A549 (cell line): ENCODE data around the gene ARHGAP35. TPM values are rescaled to one million over a fixed set of nuclear protein-coding genes. Genes with fewer than 3 reads are reported as not detected.

Experiments
- ATAC-seq, 2 experiments: fragments of 200-7000 bp in 1 of 2; fragments of >200 bp in 1 of 2; cut with Nextera tagmentation in 1 of 2; cut with Tn5 transposase in 1 of 2; 3 replicates each; pipeline versions ENCODE4 v1.8.0 to v1.9.1; 2018 to 2020; ENCODE audit warnings: mild to moderate bottlenecking in 1 of 2, moderate library complexity in 1 of 2
- CTCF ChIA-PET: fragments of 300-600 bp; sonication (Branson Sonifier 250); formaldehyde crosslinking; extraction: SDS; loops from one replicate; lab custom pipeline; 2021; ENCODE audit warnings: antibody characterized with exemption, inconsistent platforms; lab: Yijun Ruan, JAX
- POLR2A ChIA-PET: fragments of 350-600 bp; formaldehyde crosslinking; extraction: SDS; loops from one replicate; lab custom pipeline; 2021; ENCODE audit warnings: antibody characterized with exemption, inconsistent platforms; lab: Yijun Ruan, JAX
- DNase-seq, 2 experiments: peaks; one replicate each; pipeline versions ENCODE4 v3.0.0 to v3.0.0-alpha.2; 2011 to 2016; ENCODE audit warnings: low read depth in 1 of 2, low spot score in 1 of 2
- FAIRE-seq: peaks from 2 replicates; lab custom pipeline; 2011; peaks lifted over from hg19 to GRCh38; lab: Jason Lieb, UNC
- H3K27ac ChIP-seq, 2 experiments: fragments of >200 bp; sonication (Bioruptor Twin); formaldehyde crosslinking; 3 replicates each; pipeline ENCODE4 v1.5.1; 2016 to 2017
- H3K4me1 ChIP-seq: fragments of >200 bp; sonication (Bioruptor Twin); formaldehyde crosslinking; 3 replicates; pipeline ENCODE4 v1.6.1; 2016
- H3K4me2 ChIP-seq: fragments of >200 bp; sonication (Bioruptor Twin); formaldehyde crosslinking; 3 replicates; pipeline ENCODE4 v1.6.1; 2016
- H3K4me3 ChIP-seq: fragments of >200 bp; sonication (Bioruptor Twin); formaldehyde crosslinking; 3 replicates; pipeline ENCODE4 v1.5.1; 2016
- H3K9me3 ChIP-seq: fragments of >200 bp; sonication (Bioruptor Twin); formaldehyde crosslinking; 3 replicates; pipeline ENCODE4 v1.6.1; 2016
- CBX2 ChIP-seq: fragments of 200-600 bp; sonication (generic); IDR thresholded peaks from 2 replicates; pipeline ENCODE4 v1.6.1; 2016; ENCODE audit warnings: low read depth, mild to moderate bottlenecking, borderline replicate concordance
- CEBPB ChIP-seq, 2 experiments: fragments of >200 bp in 1 of 2; sonication (Bioruptor Twin) in 1 of 2; formaldehyde crosslinking in 1 of 2; IDR thresholded peaks; 2 replicates each; pipeline ENCODE4 v1.6.1; 2012 to 2016
- CHD4 ChIP-seq: fragments of 200-600 bp; sonication (generic); IDR thresholded peaks from 2 replicates; pipeline ENCODE4 v1.6.1; 2016; ENCODE audit warnings: antibody characterized with exemption, mild to moderate bottlenecking, borderline replicate concordance
- CTCF ChIP-seq: fragments of >200 bp; sonication (Bioruptor Twin); formaldehyde crosslinking; IDR thresholded peaks from 3 replicates; pipeline ENCODE4 v1.5.1; 2016
- EHMT2 ChIP-seq: fragments of 200-600 bp; sonication (generic); IDR thresholded peaks from 2 replicates; pipeline ENCODE4 v1.6.1; 2016; ENCODE audit warnings: antibody characterized with exemption, low read depth, mild to moderate bottlenecking, moderate library complexity
- EP300 ChIP-seq, 2 experiments: fragments of >200 bp; sonication (Bioruptor Twin); formaldehyde crosslinking; IDR thresholded peaks; 2 replicates in 1 of 2; 3 replicates in 1 of 2; pipeline ENCODE4 v1.6.1; 2016 to 2017
- FOXS1 ChIP-seq: fragments of 250-450 bp; sonication (Bioruptor Pico); IDR thresholded peaks from 2 replicates; pipeline ENCODE4 v1.5.0; 2020; ENCODE audit warnings: mild to moderate bottlenecking, moderate library complexity
- GATA3 ChIP-seq: IDR thresholded peaks from 2 replicates; pipeline ENCODE4 v1.6.1; 2012; ENCODE audit warnings: borderline replicate concordance
- HOXA7 ChIP-seq: fragments of 250-450 bp; sonication (Bioruptor Pico); IDR thresholded peaks from 2 replicates; pipeline ENCODE4 v1.5.0; 2020; ENCODE audit warnings: mild to moderate bottlenecking, moderate library complexity
- JUN ChIP-seq, 2 experiments: fragments of >200 bp; sonication (Bioruptor Twin); formaldehyde crosslinking; IDR thresholded peaks; 2 replicates in 1 of 2; 3 replicates in 1 of 2; pipeline ENCODE4 v1.6.1; 2016 to 2017
- REST ChIP-seq: fragments of 200-600 bp; sonication (generic); IDR thresholded peaks from 2 replicates; pipeline ENCODE4 v1.6.1; 2016; ENCODE audit warnings: antibody characterized with exemption, mild to moderate bottlenecking, moderate library complexity
- SMC3 ChIP-seq: fragments of >200 bp; sonication (Bioruptor Twin); formaldehyde crosslinking; IDR thresholded peaks from 3 replicates; pipeline ENCODE4 v1.6.1; 2018; ENCODE audit warnings: inconsistent platforms
- TFCP2L1 ChIP-seq: fragments of 250-450 bp; sonication (Bioruptor Pico); IDR thresholded peaks from 2 replicates; pipeline ENCODE4 v1.5.0; 2021; ENCODE audit warnings: mild to moderate bottlenecking
- USF2 ChIP-seq: fragments of 450-650 bp; IDR thresholded peaks from 2 replicates; pipeline ENCODE4 v1.6.1; 2014; ENCODE audit warnings: antibody characterized with exemption
- ZFP36 ChIP-seq: fragments of 450-650 bp; IDR thresholded peaks from 2 replicates; pipeline ENCODE4 v1.6.1; 2014; ENCODE audit warnings: borderline replicate concordance; ENCODE audit not compliant: partially characterized antibody
- WGBS: methylation state at CpG from one replicate; pipeline ENCODE4 v1.1.6; 2017; ENCODE audit errors: missing lambda C conversion rate; 5-methylcytosine and 5-hydroxymethylcytosine counted together
- polyA plus RNA-seq, 4 experiments: library from polyadenylated mRNA; depleted of rRNA in 3 of 4; stranded (reverse); fragments of >200 nt; fragmentation: RNase III in 1 of 4; extraction: RNeasy Plus Mini Kit Qiagen cat#74134 plus additional on column Dnase treatment in 1 of 4; gene quantifications; 2 replicates in 3 of 4; 3 replicates in 1 of 4; pipeline ENCODE4 v1.2.3, GENCODE V29; 2011 to 2017
- TF ChIP-seq, protein P1 (sequence below): fragments of 250-450 bp; sonication (Bioruptor Pico); IDR thresholded peaks from 2 replicates; pipeline ENCODE4 v1.5.0; 2021; ENCODE audit warnings: mild to moderate bottlenecking, moderate library complexity, borderline replicate concordance
- TF ChIP-seq, protein P2 (sequence below): fragments of >200 bp; sonication (Bioruptor Twin); formaldehyde crosslinking; IDR thresholded peaks from 3 replicates; pipeline ENCODE4 v1.6.1; 2016
- TF ChIP-seq, protein P3 (sequence below): IDR thresholded peaks from 2 replicates; pipeline ENCODE4 v1.6.1; 2012

Gene ARHGAP35
- polyA plus RNA-seq, 2 of the 4 experiments (the other 2 are of a cell fraction) = 33.3 to 48.5 TPM

GRCh38 chr19:46834984-46835383, 25.8 kb upstream of the ARHGAP35 start (continued):
- no peak for TF ChIP-seq CTCF
- no peak for TF ChIP-seq CEBPB (IDR thresholded peaks at IDR 0.05)
- no peak for TF ChIP-seq TFCP2L1 (CRISPR knock-in tag)
- TF ChIP-seq CBX2 = no peak
- TF ChIP-seq FOXS1 = no peak

DNA sequence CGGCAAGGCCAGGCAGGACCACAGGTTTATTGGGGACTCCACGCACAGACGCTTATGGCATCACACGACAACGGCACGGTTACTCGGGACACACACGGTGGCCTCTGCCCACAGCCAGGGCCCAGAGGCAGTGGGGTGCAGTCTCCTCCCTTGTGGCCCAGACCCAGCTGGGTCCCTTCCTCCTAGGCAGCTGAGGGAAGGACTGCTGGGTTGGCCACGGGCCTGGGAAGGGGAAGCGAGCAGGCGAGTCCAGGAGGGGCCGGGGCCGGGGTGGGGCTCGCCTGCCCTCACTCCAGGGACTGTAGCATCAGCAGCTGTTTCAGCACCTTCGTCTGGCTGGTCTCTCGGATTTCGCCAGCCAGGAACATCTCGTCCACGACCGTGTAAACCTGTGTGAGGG, 22.6 kb upstream of the ARHGAP35 start:
- CTCF ChIA-PET = interaction anchor here (0.8 to 44.5 kb wide), 7 partner anchors 7 to 176 kb away, joined by 3 to 1222 read pairs (median 56); partner anchors contain the start of genes DACT3 and SLC1A5
- TF ChIP-seq CEBPB (IDR thresholded peaks at IDR 0.05) = no peak
- Histone ChIP-seq H3K4me1 (peaks cover 18% of the 10 kb centered on the region; the same call in 2 of the 3 replicates), H3K27ac (no peak overlapping the region), H3K4me2 (no peak overlapping the region), H3K4me3 (no peak overlapping the region), H3K9me3 (no peaks in the 10 kb centered on the region)
- WGBS = 91% methylated on average over 12 of the region's 20 CpGs
- POLR2A ChIA-PET = interaction anchor here (1.0 kb wide), 1 partner anchor 50 kb away, joined by 3 read pairs; the partner anchor contains the start of gene SLC1A5
- ATAC-seq = no peak
- no peak for FAIRE-seq
- no peak for DNase-seq

GRCh38 chr19:46839752-46840497, 20.9 kb upstream of the ARHGAP35 start:
- Histone ChIP-seq H3K9me3 (no peaks in the 10 kb centered on the region), H3K4me3 (no peak overlapping the region), H3K27ac (peak overlapping the region in 1 of 2 experiments; percentile 20; a peak in 2 of 6 replicates), H3K4me2 (no peak overlapping the region), H3K4me1 (peaks cover 18% of the 10 kb centered on the region; the same call in 2 of the 3 replicates)
- DNase-seq = no peak
- WGBS = 75% methylated on average over 12 of the region's 12 CpGs
- peak; percentile 4 to 30; a peak in 3 of 6 replicates for ATAC-seq
- no peak for TF ChIP-seq REST
- no peak for TF ChIP-seq EHMT2
- no peak for TF ChIP-seq GATA3
- TF ChIP-seq ZFP36 = peak; percentile 60
- TF ChIP-seq HOXA7 (CRISPR knock-in tag) = no peak
- no peak for FAIRE-seq
- ChIA-PET POLR2A (interaction anchor here (0.6 to 4.4 kb wide), 9 partner anchors 11 to 86 kb away, joined by 3 to 51 read pairs (median 5); partner anchors contain the start of genes AP2S1 and SLC1A5), CTCF (interaction anchor here (0.6 to 44.5 kb wide), 62 partner anchors 9 to 891 kb away, joined by 3 to 1222 read pairs (median 6); partner anchors contain the start of genes AP2S1, DACT3, SAE1 and SLC1A5)

DNA sequence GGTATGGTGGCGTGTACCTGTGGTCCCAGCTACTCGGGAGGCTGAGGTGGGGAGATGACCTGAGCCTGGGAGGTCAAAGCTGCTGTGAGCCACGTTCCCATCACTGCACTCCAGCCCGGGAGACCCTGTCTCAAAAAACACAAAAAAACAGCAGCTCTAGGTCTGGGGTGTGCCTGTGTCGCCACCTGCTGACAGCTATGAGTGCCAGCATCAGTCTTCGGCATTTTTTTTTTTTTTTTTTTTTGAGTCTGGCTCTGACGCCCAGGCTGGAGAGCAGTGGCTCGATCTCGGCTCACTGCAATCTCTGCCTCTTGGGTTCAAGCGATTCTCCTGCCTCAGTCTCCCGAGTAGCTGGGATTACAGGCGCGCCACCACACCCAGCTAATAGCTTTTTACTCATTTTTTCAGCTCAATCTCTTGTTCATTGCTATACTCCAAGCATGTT, 20.3 kb upstream of the ARHGAP35 start:
- peaks cover 18% of the 10 kb centered on the region; the same call in 2 of the 3 replicates for H3K4me1 ChIP-seq
- no peaks in the 10 kb centered on the region for H3K9me3 ChIP-seq
- POLR2A ChIA-PET = interaction anchor here (0.8 to 4.4 kb wide), 8 partner anchors 10 to 87 kb away, joined by 3 to 51 read pairs (median 6); partner anchors contain the start of genes AP2S1 and SLC1A5
- H3K27ac ChIP-seq = peak overlapping the region in 1 of 2 experiments; percentile 20; a peak in 2 of 6 replicates
- WGBS = 10% methylated on average over 13 of the region's 13 CpGs
- DNase-seq (peak in 1 of 2 experiments; percentile 77), FAIRE-seq (no peak), ATAC-seq (peak; percentile 61 to 77; a peak in 5 of 6 replicates)
- H3K4me2 ChIP-seq = no peak overlapping the region
- CTCF ChIA-PET = interaction anchor here (0.6 to 44.5 kb wide), 71 partner anchors 10 to 891 kb away, joined by 3 to 1222 read pairs (median 5); partner anchors contain the start of genes AP2S1, DACT3, SAE1 and SLC1A5
- H3K4me3 ChIP-seq = no peak overlapping the region
- TF ChIP-seq EP300 (IDR thresholded peaks at IDR 0.05) (no peak), USF2 (no peak), CHD4 (no peak), JUN (IDR thresholded peaks at IDR 0.05) (peak in 1 of 2 experiments; percentile 2; a peak in 1 of 5 replicates), SMC3 (peak; percentile 96)
- TF ChIP-seq, protein P1, sequence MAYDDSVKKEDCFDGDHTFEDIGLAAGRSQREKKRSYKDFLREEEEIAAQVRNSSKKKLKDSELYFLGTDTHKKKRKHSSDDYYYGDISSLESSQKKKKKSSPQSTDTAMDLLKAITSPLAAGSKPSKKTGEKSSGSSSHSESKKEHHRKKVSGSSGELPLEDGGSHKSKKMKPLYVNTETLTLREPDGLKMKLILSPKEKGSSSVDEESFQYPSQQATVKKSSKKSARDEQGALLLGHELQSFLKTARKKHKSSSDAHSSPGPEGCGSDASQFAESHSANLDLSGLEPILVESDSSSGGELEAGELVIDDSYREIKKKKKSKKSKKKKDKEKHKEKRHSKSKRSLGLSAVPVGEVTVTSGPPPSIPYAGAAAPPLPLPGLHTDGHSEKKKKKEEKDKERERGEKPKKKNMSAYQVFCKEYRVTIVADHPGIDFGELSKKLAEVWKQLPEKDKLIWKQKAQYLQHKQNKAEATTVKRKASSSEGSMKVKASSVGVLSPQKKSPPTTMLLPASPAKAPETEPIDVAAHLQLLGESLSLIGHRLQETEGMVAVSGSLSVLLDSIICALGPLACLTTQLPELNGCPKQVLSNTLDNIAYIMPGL (CRISPR knock-in tag) = no peak
- TF ChIP-seq, protein P2, sequence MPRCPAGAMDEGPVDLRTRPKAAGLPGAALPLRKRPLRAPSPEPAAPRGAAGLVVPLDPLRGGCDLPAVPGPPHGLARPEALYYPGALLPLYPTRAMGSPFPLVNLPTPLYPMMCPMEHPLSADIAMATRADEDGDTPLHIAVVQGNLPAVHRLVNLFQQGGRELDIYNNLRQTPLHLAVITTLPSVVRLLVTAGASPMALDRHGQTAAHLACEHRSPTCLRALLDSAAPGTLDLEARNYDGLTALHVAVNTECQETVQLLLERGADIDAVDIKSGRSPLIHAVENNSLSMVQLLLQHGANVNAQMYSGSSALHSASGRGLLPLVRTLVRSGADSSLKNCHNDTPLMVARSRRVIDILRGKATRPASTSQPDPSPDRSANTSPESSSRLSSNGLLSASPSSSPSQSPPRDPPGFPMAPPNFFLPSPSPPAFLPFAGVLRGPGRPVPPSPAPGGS = no peak
- TF ChIP-seq, protein P3, sequence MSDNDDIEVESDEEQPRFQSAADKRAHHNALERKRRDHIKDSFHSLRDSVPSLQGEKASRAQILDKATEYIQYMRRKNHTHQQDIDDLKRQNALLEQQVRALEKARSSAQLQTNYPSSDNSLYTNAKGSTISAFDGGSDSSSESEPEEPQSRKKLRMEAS = no peak
